HG03457 (cell line): ENCODE measurements around the gene POLN.

Source experiments
- ATAC-seq: cut with Tn5 transposase; IDR thresholded peaks from one replicate; pipeline ENCODE4 v1.9.1; 2021; ENCODE audit warnings: moderate number of reproducible peaks; ENCODE audit not compliant: unreplicated experiment

POLN gene

GRCh38 chr4:2062808-2063524, 179.0 kb downstream of the POLN start:
- no peak for ATAC-seq

- ATAC-seq: no peak
Observed at GRCh38 chr4:2062168-2062807, 179.6 kb downstream of the POLN start.

GRCh38 chr4:2061186-2062131, 180.5 kb downstream of the POLN start:
- ATAC-seq: no peak

GRCh38 chr4:2060611-2061185, 181.2 kb downstream of the POLN start:
- no peak for ATAC-seq

GRCh38 chr4:2059726-2060602, 182.0 kb downstream of the POLN start:
- no peak for ATAC-seq

GRCh38 chr4:2059046-2059725, 182.7 kb downstream of the POLN start, which contains the start of gene NAT8L:
TSS of gene NAT8L (plus strand) at chr4:2059327. CDS start at chr4:2059512, 185 bp downstream.
- no peak for ATAC-seq

GRCh38 chr4:2058264-2059045, 183.5 kb downstream of the POLN start:
- no peak for ATAC-seq

GRCh38 chr4:2057382-2058065, 184.4 kb downstream of the POLN start:
- ATAC-seq: no peak

- ATAC-seq: no peak
Observed at GRCh38 chr4:2054217-2054616, 187.7 kb downstream of the POLN start.

- no peak for ATAC-seq
Observed at GRCh38 chr4:2051086-2051485, 190.8 kb downstream of the POLN start.

GRCh38 chr4:2049811-2050210, 192.1 kb downstream of the POLN start:
- no peak for ATAC-seq

- no peak for ATAC-seq
Observed at GRCh38 chr4:2049381-2049780, 192.5 kb downstream of the POLN start.

- ATAC-seq: no peak
Observed at GRCh38 chr4:2048831-2049230, 193.1 kb downstream of the POLN start.

GRCh38 chr4:2047781-2048581, 193.9 kb downstream of the POLN start:
- no peak for ATAC-seq

- no peak for ATAC-seq
Observed at GRCh38 chr4:2047031-2047660, 194.8 kb downstream of the POLN start.

- no peak for ATAC-seq
Observed at GRCh38 chr4:2046031-2046961, 195.6 kb downstream of the POLN start.
